ENCODE measurements around the gene CA10. TPM values are rescaled to one million over a fixed set of nuclear protein-coding genes. Genes with fewer than 3 reads are reported as not detected.

CA10 gene
- total and polyA plus RNA-seq, 9 of the 15 experiments (the other 6 are each of a cell fraction or from before 2014, with no cell fraction given): not detected

- no peaks in the 10 kb centered on the region for H3K36me3 ChIP-seq (ENCODE audit: control insufficient read depth, insufficient read depth, low read length)
- H3K4me3 ChIP-seq: no peak overlapping the region
- H3K27ac ChIP-seq (ENCODE audit: extremely low read depth, low read depth, low read length): no peak overlapping the region
- H3K9me3 ChIP-seq (replicated peaks; ENCODE audit: control insufficient read depth, insufficient read depth, low read depth, low read length): no peaks in the 10 kb centered on the region; the same call in 1 of the 2 replicates
- 0% methylated on average over 6 of the region's 6 CpGs for WGBS (ENCODE audit: insufficient coverage, low coverage, missing lambda C conversion rate)
- DNase-seq (ENCODE audit: extremely low read depth in 1 of 4, low spot score in 3 of 4) (no peak), ATAC-seq (no peak), FAIRE-seq (no peak)
- no peaks in the 10 kb centered on the region for H3K27me3 ChIP-seq (ENCODE audit: control insufficient read depth in 2 of 2, insufficient read depth in 2 of 2, low read length in 2 of 2)
- H3K4me2 ChIP-seq (ENCODE audit: insufficient read depth, low read length): no peak overlapping the region
- ChIA-PET CTCF (ENCODE audit: low intra/inter-chr PET ratio) (no interaction called here), POLR2A (no interaction called here)
- H3K9ac ChIP-seq (ENCODE audit: insufficient read depth in 1 of 2, low read depth in 2 of 2, low read length in 2 of 2): no peak overlapping the region
- BruUV-seq (replicated peaks): no TSS peak
- in situ Hi-C loops (cut with MboI) (no loop called here), intact Hi-C loops (cut with micrococcal nuclease) (no loop called here)
- H3K9me1 ChIP-seq (ENCODE audit: control insufficient read depth, insufficient read depth, low read length): no peaks in the 10 kb centered on the region
- no peaks in the 10 kb centered on the region for H3K79me2 ChIP-seq (ENCODE audit: control insufficient read depth, insufficient read depth, low read length)
- H4K20me1 ChIP-seq (replicated peaks; ENCODE audit: control insufficient read depth, insufficient read depth, low read length): no peaks in the 10 kb centered on the region
- H3K4me1 ChIP-seq (replicated peaks in 1 of 2; ENCODE audit: control insufficient read depth in 2 of 2, insufficient read depth in 2 of 2, low read length in 2 of 2): no peaks in the 10 kb centered on the region
- no peak overlapping the region for H2AFZ ChIP-seq (ENCODE audit: low read depth, low read length)
- TF ChIP-seq AFF1 (IDR thresholded peaks at IDR 0.05; ENCODE audit: low read depth in 1 of 2, partially characterized antibody in 2 of 2) (no peak), ZNF586 (CRISPR knock-in tag; conservative IDR thresholded peaks at IDR 0.05) (no peak), ID3 (CRISPR knock-in tag; IDR thresholded peaks at IDR 0.05) (no peak), ID3 (tag; IDR thresholded peaks at IDR 0.05) (no peak), TSC22D4 (tag; IDR thresholded peaks at IDR 0.05) (no peak), ZNF316 (IDR thresholded peaks at IDR 0.05) (peak; percentile 66), TCF3 (CRISPR knock-in tag; IDR thresholded peaks at IDR 0.05) (no peak), HMBOX1 (IDR thresholded peaks at IDR 0.05) (no peak), KAT7 (CRISPR knock-in tag; IDR thresholded peaks at IDR 0.05; ENCODE audit: borderline replicate concordance) (no peak), BCOR (IDR thresholded peaks at IDR 0.05) (no peak), MAFK (IDR thresholded peaks at IDR 0.05; ENCODE audit: low read length) (peak; percentile 38), MAFF (IDR thresholded peaks at IDR 0.05; ENCODE audit: low read length) (peak; percentile 49), ZNF589 (CRISPR knock-in tag; IDR thresholded peaks at IDR 0.05; ENCODE audit: low read depth) (no peak), ZNF146 (CRISPR knock-in tag; IDR thresholded peaks at IDR 0.05; ENCODE audit: unreplicated experiment) (no peak), ELK1 (CRISPR knock-in tag; IDR thresholded peaks at IDR 0.05) (no peak), RBM25 (IDR thresholded peaks at IDR 0.05; ENCODE audit: low read depth, low read length, severe bottlenecking) (no peak), FUS (optimal IDR thresholded peaks at IDR 0.05; ENCODE audit: low read depth, low read length) (no peak), POU5F1 (IDR thresholded peaks at IDR 0.05; ENCODE audit: borderline replicate concordance, low read depth, low read length, partially characterized antibody) (no peak), RFX7 (CRISPR knock-in tag; IDR thresholded peaks at IDR 0.05) (no peak)
Observed at GRCh38 chr17:51595826-51596398, 562.6 kb downstream of the CA10 start.

Data from K562 (cell line).